ENCODE results near the gene TMC4. TPM values are rescaled to one million over a fixed set of nuclear protein-coding genes. Genes with fewer than 3 reads are reported as not detected.
A peak's percentile ranks its signal among the peaks of the same experiment; 100 is the strongest.

TMC4 gene
- total and polyA plus RNA-seq, 2 experiments from 2014 or later: 2.3 to 7.8 TPM

DNA sequence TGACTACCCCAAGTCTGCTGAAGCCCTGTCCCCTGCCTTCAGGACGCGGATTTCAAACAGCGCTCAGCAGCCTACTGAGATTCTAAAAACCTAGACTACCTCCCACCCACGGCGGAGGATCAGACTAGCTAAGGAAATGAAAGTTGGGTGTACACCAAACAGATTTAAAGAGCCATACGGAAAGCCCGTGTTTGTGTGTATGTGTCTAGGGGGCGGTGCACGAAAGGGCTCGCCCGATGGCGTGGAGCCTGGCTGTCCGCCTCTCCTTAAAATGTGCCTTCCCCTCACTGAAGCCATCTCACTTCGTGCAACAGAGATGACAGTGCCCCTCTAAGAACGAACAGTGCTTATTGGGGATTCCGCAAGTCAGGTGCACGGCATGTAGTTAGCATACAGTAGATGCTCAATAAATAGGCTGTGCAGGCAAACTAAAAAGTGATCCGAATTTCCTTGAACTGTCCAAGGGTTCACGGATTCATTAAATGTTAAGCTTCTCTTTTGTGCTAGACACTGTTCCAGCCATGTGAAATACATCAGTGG is 14.1 kb downstream of the TMC4 start (continued):
- TF ChIP-seq, protein P1, sequence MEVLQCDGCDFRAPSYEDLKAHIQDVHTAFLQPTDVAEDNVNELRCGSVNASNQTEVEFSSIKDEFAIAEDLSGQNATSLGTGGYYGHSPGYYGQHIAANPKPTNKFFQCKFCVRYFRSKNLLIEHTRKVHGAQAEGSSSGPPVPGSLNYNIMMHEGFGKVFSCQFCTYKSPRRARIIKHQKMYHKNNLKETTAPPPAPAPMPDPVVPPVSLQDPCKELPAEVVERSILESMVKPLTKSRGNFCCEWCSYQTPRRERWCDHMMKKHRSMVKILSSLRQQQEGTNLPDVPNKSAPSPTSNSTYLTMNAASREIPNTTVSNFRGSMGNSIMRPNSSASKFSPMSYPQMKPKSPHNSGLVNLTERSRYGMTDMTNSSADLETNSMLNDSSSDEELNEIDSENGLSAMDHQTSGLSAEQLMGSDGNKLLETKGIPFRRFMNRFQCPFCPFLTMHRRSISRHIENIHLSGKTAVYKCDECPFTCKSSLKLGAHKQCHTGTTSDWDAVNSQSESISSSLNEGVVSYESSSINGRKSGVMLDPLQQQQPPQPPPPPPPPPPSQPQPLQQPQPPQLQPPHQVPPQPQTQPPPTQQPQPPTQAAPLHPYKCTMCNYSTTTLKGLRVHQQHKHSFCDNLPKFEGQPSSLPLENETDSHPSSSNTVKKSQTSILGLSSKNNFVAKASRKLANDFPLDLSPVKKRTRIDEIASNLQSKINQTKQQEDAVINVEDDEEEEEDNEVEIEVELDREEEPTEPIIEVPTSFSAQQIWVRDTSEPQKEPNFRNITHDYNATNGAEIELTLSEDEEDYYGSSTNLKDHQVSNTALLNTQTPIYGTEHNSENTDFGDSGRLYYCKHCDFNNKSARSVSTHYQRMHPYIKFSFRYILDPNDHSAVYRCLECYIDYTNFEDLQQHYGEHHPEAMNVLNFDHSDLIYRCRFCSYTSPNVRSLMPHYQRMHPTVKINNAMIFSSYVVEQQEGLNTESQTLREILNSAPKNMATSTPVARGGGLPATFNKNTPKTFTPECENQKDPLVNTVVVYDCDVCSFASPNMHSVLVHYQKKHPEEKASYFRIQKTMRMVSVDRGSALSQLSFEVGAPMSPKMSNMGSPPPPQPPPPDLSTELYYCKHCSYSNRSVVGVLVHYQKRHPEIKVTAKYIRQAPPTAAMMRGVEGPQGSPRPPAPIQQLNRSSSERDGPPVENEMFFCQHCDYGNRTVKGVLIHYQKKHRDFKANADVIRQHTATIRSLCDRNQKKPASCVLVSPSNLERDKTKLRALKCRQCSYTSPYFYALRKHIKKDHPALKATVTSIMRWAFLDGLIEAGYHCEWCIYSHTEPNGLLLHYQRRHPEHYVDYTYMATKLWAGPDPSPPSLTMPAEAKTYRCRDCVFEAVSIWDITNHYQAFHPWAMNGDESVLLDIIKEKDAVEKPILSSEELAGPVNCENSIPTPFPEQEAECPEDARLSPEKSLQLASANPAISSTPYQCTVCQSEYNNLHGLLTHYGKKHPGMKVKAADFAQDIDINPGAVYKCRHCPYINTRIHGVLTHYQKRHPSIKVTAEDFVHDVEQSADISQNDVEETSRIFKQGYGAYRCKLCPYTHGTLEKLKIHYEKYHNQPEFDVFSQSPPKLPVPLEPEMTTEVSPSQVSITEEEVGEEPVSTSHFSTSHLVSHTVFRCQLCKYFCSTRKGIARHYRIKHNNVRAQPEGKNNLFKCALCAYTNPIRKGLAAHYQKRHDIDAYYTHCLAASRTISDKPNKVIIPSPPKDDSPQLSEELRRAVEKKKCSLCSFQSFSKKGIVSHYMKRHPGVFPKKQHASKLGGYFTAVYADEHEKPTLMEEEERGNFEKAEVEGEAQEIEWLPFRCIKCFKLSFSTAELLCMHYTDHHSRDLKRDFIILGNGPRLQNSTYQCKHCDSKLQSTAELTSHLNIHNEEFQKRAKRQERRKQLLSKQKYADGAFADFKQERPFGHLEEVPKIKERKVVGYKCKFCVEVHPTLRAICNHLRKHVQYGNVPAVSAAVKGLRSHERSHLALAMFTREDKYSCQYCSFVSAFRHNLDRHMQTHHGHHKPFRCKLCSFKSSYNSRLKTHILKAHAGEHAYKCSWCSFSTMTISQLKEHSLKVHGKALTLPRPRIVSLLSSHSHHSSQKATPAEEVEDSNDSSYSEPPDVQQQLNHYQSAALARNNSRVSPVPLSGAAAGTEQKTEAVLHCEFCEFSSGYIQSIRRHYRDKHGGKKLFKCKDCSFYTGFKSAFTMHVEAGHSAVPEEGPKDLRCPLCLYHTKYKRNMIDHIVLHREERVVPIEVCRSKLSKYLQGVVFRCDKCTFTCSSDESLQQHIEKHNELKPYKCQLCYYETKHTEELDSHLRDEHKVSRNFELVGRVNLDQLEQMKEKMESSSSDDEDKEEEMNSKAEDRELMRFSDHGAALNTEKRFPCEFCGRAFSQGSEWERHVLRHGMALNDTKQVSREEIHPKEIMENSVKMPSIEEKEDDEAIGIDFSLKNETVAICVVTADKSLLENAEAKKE (CRISPR knock-in tag; IDR thresholded peaks at IDR 0.05): no peak

DNA sequence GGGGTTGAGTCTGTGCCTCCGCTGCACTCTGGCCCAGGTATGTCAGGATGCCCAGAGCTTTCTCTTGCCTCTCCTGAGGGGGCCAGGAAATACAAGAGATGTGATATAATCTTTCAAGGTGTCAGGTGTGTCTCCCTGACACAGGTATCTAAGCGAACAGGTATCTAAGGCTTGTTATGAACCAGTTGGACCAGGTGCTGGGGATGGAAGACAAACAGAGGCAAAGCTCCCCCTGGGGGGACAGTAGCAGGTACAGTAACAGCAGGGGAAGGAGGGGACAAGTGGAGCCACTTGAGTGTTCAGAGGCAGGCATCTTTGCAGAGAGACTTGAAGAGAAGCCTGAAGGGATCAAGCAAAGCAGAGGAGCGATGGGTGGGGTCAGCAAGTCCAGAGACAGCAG is 16.0 kb downstream of the TMC4 start:
- H3K36me3 ChIP-seq (ENCODE audit: insufficient read depth): peaks cover 21% of the 10 kb centered on the region; the same call in 1 of the 2 replicates
- Mint-ChIP-seq H3K4me1 (peaks cover 19% of the 10 kb centered on the region), H3K9me3 (peaks cover 2% of the 10 kb centered on the region; the same call in 2 of the 3 replicates), H3K4me3 (peak overlapping the region; percentile 41; the same call in 2 of the 3 replicates), H3K27ac (no peak overlapping the region), H3K27me3 (ENCODE audit: insufficient read depth, low read depth, poor library complexity) (peaks cover 29% of the 10 kb centered on the region), H3K36me3 (ENCODE audit: low read depth) (peaks cover 52% of the 10 kb centered on the region)
- TF ChIP-seq, protein P2, sequence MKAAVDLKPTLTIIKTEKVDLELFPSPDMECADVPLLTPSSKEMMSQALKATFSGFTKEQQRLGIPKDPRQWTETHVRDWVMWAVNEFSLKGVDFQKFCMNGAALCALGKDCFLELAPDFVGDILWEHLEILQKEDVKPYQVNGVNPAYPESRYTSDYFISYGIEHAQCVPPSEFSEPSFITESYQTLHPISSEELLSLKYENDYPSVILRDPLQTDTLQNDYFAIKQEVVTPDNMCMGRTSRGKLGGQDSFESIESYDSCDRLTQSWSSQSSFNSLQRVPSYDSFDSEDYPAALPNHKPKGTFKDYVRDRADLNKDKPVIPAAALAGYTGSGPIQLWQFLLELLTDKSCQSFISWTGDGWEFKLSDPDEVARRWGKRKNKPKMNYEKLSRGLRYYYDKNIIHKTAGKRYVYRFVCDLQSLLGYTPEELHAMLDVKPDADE (IDR thresholded peaks at IDR 0.05): no peak
- TF ChIP-seq ZNF114 (CRISPR knock-in tag; IDR thresholded peaks at IDR 0.05) (no peak), NANOG (IDR thresholded peaks at IDR 0.05; ENCODE audit: borderline replicate concordance) (no peak), EZH2 (IDR thresholded peaks at IDR 0.05; ENCODE audit: low read depth, unreplicated experiment) (no peak), POLR2AphosphoS5 (IDR thresholded peaks at IDR 0.05; ENCODE audit: low read depth) (no peak)
- peaks cover 33% of the 10 kb centered on the region for H3F3A ChIP-seq (replicated peaks; ENCODE audit: low read depth)
- H3K4me1 ChIP-seq (ENCODE audit: insufficient read depth): peaks cover 8% of the 10 kb centered on the region; the same call in 1 of the 2 replicates
- DNase-seq (ENCODE audit: low spot score) (no peak), ATAC-seq (no peak)
- H4K20me1 ChIP-seq (replicated peaks; ENCODE audit: insufficient read depth): peaks cover 10% of the 10 kb centered on the region; the same call in 1 of the 2 replicates
- peaks cover 9% of the 10 kb centered on the region; the same call in 1 of the 2 replicates for H3K79me2 ChIP-seq (replicated peaks; ENCODE audit: insufficient read depth)
- no peaks in the 10 kb centered on the region for H3K9me2 ChIP-seq (ENCODE audit: insufficient read depth)
- H2AFZ ChIP-seq: no peak overlapping the region
- no peak overlapping the region for H3K27ac ChIP-seq (ENCODE audit: low read depth)
- no peak overlapping the region for H3K4me2 ChIP-seq
- H3K27me3 ChIP-seq (ENCODE audit: insufficient read depth): no peaks in the 10 kb centered on the region
- H3K4me3 ChIP-seq: no peak overlapping the region
